AG04449 (cell line): ENCODE data around the gene B4GALT2.
A peak's percentile ranks its signal among the peaks of the same experiment; 100 is the strongest.

Experiments used
- CTCF ChIA-PET: fragments of 350-600 bp; formaldehyde crosslinking; extraction: SDS; loops from one replicate; lab custom pipeline; 2021; ENCODE audit warnings: antibody characterized with exemption; lab: Yijun Ruan, JAX
- POLR2A ChIA-PET: fragments of 400-600, 350-600 bp; formaldehyde crosslinking; extraction: SDS; loops from one replicate; lab custom pipeline; 2020; ENCODE audit warnings: antibody characterized with exemption, inconsistent platforms; lab: Yijun Ruan, JAX
- DNase-seq: peaks from one replicate; pipeline ENCODE4 v3.0.0-alpha.2; 2010; ENCODE audit warnings: low read depth, low spot score
- H3K4me3 ChIP-seq: 2 replicates; pipeline ENCODE4 v1.5.1; 2011; ENCODE audit warnings: low read depth, mild to moderate bottlenecking, control low read depth, low read length
- TF ChIP-seq, protein P1 (sequence below): IDR thresholded peaks from one replicate; pipeline ENCODE4 v1.5.1; 2011; ENCODE audit warnings: mild to moderate bottlenecking, moderate library complexity, low read length, control low read depth, inconsistent platforms; ENCODE audit not compliant: insufficient read depth; ENCODE audit errors: missing control alignments

Gene B4GALT2

DNA sequence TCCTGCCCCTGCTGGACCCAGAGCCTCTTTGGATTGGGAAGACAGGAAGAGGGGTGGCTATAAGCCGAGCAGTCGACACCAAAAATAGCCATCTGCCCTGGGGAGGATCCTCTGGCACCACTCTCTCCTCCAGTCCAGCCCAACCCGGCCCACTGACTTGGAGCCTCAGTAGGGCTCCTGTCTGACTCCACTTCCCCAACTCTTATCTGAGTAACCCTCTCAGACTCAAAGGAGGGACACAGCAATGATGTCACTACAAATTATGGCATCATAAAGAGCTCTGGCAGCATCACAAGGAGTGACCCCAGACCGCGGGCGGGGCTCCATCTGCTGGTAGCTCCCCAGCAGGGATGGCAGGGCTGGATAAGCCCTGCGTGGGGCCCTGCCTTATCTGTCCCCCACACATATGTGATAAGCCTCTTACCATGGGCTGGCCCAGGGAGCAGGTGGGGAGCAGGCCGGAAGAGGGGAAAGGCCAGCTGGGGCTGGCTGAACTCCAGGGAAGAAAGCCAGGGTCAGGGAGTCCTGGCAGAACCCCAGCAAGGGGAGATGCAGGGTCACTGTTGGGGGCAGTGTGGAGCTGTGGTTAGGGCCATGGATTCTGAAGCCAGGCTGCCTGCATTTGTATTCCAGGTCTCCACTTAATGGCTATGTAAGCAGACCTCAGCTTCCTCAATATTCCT, 56.9 kb downstream of the B4GALT2 start:
- TF ChIP-seq, protein P1, sequence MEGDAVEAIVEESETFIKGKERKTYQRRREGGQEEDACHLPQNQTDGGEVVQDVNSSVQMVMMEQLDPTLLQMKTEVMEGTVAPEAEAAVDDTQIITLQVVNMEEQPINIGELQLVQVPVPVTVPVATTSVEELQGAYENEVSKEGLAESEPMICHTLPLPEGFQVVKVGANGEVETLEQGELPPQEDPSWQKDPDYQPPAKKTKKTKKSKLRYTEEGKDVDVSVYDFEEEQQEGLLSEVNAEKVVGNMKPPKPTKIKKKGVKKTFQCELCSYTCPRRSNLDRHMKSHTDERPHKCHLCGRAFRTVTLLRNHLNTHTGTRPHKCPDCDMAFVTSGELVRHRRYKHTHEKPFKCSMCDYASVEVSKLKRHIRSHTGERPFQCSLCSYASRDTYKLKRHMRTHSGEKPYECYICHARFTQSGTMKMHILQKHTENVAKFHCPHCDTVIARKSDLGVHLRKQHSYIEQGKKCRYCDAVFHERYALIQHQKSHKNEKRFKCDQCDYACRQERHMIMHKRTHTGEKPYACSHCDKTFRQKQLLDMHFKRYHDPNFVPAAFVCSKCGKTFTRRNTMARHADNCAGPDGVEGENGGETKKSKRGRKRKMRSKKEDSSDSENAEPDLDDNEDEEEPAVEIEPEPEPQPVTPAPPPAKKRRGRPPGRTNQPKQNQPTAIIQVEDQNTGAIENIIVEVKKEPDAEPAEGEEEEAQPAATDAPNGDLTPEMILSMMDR = no peak
- H3K4me3 ChIP-seq = no peak overlapping the region
- DNase-seq = no peak
- ChIA-PET CTCF (interaction anchor here (0.7 to 12.3 kb wide), 29 partner anchors 8 to 565 kb away, joined by 3 to 195 read pairs (median 5); no protein-coding TSS in a partner anchor), POLR2A (interaction anchor here (0.6 kb wide), 1 partner anchor 385 kb away, joined by 3 read pairs; no protein-coding TSS in a partner anchor)

DNA sequence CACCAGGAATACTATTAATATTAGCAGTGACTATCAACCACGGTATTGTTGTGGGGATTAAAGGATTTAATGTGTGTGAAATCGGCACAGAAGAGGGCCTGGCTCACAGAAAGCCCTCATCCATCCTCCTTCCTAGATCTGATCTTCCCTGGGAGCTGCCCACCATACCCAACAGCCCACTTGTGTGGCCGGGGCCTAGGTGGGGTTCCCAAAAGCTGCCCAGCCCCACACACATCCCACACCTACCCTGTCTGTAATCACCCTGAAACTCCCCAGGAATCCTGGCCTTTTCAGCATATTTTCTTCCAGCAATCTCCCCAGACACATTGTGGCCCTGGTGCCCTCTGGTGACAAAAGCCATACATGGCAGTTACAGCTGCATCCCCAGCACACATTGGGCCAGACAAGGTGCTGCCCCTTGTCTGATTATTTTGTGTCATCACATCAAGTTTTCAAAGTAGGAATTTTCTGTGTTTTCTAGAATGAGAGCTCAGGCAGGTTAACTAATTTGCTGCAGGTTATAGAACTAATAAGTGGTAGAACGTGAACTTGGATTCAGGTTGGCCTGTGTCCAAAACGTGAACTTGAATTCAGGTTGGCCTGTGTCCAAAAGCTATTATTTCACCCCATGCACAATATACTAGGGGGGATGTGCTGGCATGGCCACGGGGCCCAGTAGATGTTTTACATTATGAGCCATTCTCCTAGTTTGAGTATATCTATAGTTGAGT, 57.6 kb downstream of the B4GALT2 start:
- H3K4me3 ChIP-seq = no peak overlapping the region
- ChIA-PET POLR2A (interaction anchor here (0.6 kb wide), 1 partner anchor 386 kb away, joined by 3 read pairs; no protein-coding TSS in a partner anchor), CTCF (interaction anchor here (0.6 to 12.3 kb wide), 36 partner anchors 9 to 566 kb away, joined by 3 to 195 read pairs (median 4); no protein-coding TSS in a partner anchor)
- TF ChIP-seq, protein P1 = peak; percentile 78
- no peak for DNase-seq

DNA sequence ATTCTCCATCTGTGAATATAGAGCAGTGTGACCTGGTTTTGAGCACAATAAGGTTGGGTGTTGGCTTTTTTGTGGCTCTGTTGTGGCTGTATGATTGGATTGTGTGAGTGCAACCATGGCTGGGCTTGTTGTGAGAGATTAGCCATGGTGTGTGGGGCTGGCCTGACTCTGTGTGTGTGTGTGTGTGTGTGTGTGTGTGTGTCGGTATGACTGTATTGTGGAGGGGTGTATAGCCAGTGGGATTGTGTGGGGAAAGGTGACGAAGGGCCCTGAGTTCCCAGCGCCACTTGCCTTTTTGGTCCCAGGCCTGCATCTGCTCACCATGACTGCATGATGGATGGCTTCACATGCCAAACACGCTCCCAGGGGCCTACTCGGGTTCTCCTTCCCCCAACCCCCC, 58.1 kb downstream of the B4GALT2 start:
- no peak for DNase-seq
- CTCF ChIA-PET = interaction anchor here (0.6 to 12.3 kb wide), 26 partner anchors 9 to 508 kb away, joined by 3 to 195 read pairs (median 5); no protein-coding TSS in a partner anchor
- POLR2A ChIA-PET = no interaction called here
- TF ChIP-seq, protein P1 = no peak
- no peak overlapping the region for H3K4me3 ChIP-seq

DNA sequence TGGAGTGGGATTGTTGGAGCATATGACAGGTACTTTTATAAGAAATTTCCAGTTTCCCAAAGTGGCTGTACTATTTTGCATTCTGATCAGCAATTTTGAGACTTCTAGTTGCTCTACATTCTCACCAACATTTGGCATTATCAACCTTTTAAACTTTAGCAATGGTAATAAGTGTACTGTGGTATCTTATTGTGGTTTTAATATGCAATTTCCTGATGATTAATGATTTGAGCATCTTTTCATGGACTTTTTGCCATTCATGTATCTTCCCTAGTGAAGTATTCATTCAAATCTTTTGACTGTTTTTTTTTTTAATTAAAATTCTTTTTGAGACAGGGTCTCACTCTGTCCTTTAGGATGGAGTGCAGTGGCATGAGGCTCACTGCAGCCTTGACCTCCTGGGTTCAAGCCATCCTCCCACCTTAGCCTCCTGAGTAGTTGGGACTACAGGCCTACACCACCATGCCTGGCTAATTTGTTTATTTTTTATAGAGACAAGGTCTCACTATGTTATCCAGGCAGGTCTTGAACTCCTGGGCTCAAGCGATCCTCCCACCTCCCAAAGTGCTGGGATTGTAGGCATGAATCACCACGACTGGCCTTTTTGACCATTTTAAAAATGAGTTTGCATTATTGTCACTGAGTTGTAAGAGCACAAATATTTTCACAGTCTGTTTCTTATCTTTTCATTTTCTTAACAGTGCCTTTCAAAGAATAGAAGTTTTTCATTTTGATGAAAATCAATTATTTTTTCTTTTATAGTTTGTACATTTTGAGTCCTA, 60.1 kb downstream of the B4GALT2 start:
- TF ChIP-seq, protein P1 = no peak
- POLR2A ChIA-PET = no interaction called here
- no peak for DNase-seq

DNA sequence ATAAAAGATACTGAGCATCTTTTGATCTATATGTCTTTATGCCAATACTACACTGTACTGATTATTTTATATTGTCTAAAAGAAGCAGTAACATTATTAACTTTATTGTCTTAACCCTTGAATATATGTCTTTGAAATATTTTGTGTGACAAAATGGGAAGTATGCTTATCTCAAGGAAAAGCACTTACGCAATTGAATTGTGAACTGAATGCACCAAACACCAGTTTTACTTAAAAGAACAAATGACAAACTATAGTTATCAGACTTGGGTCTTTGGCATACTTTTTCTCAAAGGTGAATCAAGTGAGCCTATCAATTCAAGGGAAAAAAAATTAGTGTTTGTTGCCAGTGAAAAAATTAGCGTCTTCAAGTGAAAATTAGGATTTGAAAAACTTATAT, 61.4 kb downstream of the B4GALT2 start:
- ChIA-PET POLR2A (interaction anchor here (0.8 kb wide), 1 partner anchor 9 kb away, joined by 4 read pairs; the partner anchor contains the start of gene SLC6A9), CTCF (interaction anchor here (1.5 to 11.8 kb wide), 4 partner anchors 9 to 176 kb away, joined by 3 to 313 read pairs (median 10); partner anchors contain the start of gene IPO13)
- no peak for DNase-seq

More for the DNA sequence above, 60.1 kb downstream of the B4GALT2 start:
- no peak overlapping the region for H3K4me3 ChIP-seq
- CTCF ChIA-PET = interaction anchor here (0.9 to 11.8 kb wide), 3 partner anchors 10 to 46 kb away, joined by 3 to 313 read pairs (median 16); no protein-coding TSS in a partner anchor

More for the DNA sequence above, 61.4 kb downstream of the B4GALT2 start:
- no peak overlapping the region for H3K4me3 ChIP-seq
- TF ChIP-seq, protein P1 = no peak
